Measurements from ENCODE around the gene ATP11A.
"Not testable (repeated sequence)": the region's sequence is repeated elsewhere in the genome, so short reads cannot be mapped to it uniquely, and the experiment has no call there.

ATP11A gene

DNA sequence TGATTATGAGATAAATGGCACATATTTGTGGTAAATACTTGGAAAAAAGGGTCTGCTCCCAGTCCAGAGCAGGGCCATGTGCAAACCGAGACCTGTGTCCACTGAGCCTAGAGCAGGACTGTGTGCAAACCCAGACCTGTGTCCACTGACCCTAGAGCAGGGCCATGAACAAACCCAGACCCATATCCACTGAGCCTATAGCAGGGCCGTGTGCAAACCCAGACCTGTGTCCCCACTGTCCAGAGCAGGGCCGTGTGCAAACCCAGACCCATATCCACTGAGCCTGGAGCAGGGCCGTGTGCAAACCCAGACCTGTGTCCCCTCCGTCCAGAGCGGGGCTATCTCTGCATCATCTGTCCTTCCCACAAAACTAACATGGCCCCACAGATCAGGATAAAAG is 136.0 kb downstream of the ATP11A start:
- no peak for DNase-seq

DNA sequence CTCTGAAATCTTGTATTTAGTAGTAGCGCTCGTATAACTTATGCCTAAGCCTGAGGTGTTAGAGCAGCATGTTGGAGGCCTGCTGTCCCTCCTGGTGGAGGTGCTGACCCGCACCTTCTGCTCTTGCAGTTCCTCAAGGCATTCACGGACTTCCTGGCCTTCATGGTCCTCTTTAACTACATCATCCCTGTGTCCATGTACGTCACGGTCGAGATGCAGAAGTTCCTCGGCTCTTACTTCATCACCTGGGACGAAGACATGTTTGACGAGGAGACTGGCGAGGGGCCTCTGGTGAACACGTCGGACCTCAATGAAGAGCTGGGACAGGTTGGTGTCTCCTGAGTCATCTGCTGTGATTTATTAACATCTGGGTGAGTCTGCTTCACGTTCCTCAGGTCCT is 136.7 kb downstream of the ATP11A start:
- no peak for DNase-seq

DNA sequence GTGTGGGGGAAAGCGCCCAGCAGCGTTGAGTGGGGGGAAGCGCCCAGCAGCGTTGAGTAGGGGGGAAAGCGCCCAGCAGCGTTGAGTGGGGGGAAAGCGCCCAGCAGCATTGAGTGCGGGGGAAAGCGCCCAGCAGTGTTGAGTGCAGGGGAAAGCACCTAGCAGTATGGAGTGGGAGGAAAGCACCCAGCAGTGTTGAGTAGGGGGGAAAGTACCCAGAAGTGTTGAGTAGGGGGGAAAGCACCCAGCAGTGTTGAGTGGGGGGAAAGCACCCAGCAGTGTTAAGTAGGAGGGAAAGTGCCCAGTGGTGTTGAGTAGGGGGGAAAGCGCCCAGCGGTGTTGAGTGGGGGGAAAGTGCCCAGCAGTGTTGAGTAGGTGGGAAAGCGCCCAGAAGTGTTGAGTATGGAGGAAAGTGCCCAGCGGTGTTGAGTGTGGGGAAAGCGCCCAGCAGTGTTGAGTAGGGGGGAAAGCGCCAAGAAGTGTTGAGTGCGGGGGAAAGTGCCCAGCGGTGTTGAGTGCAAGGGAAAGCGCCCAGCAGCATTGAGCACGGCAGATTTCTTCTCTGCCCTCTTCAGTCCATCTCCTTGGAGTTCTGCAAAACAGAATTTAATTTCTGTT is 138.4 kb downstream of the ATP11A start:
- DNase-seq: no peak

DNA sequence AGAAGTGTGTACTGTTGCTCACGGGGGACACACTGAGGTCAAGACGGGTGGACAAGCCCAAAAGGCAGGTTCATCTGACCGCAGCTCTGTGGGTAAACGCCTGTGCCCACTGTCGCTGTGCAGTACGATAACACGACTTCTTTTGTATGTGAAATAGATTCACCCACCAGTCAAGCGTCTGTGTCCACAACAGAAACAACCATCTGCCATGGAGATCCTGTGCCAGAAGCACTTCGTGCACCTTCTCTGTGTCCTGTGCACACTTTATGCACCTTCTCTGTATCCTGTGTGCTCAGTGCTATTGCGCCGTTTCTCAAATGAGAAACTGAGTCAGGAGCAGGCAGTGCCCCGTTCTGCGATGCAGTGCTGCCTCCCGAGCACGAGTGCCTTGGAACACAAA is 138.9 kb downstream of the ATP11A start:
- DNase-seq: no peak

DNA sequence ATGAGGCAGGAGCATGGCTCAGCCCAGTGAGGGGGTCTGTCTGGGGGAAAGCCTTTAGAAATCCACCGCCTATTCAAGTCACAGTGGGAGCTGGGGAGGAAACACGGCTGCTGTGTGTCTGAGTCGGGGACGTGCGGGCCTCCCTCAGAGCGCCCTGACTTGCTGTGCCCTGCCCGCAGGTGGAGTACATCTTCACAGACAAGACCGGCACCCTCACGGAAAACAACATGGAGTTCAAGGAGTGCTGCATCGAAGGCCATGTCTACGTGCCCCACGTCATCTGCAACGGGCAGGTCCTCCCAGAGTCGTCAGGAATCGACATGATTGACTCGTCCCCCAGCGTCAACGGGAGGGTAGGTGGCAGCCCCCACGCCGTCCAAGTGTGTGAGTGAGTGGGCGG is 141.4 kb downstream of the ATP11A start:
- DNase-seq: no peak

DNA sequence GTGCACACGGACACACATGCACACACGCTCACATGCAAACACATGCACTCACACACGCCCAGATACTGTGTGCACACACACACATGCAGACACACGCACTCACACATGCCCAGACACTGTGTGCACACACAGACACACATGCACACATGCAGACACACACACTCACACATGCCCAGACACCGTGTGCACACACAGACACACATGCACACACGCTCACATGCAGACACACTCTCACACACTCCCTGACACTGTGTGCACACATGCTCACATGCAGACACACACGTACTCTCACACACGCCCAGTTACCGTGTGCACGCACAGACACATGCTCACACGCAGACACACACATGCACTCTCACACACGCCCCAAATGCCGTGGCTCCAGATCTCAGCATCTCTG is 142.0 kb downstream of the ATP11A start:
- DNase-seq: no peak

DNA sequence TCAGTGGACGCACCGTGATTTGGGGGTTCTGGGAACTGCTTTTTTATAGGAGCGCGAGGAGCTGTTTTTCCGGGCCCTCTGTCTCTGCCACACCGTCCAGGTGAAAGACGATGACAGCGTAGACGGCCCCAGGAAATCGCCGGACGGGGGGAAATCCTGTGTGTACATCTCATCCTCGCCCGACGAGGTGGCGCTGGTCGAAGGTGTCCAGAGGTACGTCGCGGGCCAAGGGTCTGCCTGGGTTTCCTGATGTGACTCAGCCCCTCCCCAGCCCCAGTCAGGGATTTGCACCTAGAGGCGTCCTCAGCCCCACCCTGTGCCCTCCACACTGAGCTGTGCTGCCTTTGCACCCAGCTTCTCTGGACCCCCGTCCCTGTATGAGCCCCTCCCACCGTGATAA is 143.0 kb downstream of the ATP11A start:
- DNase-seq: no peak

DNA sequence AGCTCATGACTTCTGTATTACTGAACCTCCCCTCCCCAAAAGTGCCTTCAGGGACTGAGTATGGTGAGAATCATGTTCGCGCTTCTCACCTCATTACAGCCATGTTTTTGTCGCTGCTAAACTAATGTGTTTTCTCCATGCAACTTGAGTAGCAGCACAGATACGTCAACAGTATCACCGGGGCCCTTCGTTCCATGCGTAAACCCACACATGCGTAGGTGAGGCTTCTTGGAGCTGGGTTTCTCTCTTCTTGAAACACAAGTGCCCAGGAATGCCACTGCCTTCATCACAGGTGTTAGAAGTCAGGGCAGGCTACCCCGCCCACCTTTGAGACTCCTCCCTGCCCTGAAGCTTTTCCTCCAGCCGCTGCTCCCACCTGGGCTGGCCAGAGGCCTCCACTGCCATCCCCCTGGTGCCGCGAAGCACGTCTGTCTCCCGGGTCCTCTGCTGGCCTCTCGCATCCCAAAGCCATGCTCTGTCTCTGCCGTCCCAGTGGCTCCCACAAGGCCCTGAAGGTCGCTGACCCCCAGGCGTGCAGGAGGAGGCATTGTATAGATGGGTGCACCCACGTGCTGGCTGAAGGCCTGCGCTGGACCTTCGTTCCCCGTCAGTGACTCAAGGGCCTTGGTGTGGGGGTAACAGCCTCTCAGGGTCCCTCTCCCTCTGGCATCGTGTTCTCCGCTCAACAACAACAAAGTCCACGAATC is 143.9 kb downstream of the ATP11A start:
- DNase-seq: no peak

DNA sequence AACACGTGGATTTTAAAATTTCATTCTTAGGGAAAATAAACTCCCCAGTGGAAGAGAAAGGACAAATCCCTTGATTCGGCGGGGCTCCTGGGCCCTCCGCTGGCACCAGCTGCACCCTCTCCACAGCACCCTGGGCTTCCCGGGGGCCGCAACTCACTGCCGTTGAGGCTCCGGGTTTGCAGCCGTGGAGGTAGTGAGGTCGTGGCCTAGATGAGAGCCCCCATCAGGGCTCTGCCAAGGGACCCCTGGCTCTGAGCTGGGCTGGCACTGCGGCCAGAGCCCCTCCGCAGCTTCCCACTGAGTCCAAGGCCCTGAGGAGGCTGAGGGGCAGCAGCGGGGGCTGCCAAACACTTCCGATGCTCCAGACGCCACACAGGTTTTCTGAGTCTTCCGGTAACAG is 145.5 kb downstream of the ATP11A start:
- DNase-seq: no peak

DNA sequence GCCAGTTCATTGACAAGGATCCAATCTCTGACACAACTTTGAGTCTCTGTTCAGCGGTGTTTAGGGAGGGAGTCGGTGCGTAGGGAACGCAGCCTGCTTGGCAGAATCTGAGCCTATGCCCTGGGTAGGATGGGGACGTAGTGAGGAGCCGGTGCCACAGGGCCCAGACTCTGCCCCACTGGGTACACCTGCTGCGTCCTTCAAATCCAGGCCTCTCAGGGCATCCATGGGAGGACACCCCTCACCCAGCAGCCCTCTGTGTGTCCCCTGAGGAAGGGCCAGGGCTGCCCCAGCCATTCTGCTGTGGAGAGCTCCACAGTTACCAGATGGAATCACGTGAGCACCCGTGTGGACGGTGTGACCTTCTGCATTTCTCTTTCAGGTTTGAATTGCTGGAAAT is 146.0 kb downstream of the ATP11A start:
- DNase-seq: no peak

DNA sequence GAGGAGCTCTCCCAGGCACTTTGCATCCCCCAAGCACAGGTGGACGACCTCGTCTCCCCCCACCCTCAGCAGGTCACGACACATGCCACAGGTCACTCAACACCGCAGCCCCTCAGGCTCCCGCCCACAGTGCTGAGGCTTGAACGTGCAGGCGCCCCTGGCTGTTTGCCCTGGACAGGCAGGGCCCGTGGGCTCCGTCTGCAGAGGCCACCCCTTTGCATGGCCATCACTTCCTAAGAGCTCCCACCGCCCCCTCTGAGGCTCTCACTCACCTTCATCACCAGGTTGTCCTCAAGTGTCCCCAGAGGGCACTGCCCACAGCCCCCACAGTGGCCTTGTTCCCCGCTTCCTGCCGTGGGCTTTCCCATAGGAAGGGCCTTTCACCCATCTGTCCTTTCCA is 147.1 kb downstream of the ATP11A start:
- no peak for DNase-seq

DNA sequence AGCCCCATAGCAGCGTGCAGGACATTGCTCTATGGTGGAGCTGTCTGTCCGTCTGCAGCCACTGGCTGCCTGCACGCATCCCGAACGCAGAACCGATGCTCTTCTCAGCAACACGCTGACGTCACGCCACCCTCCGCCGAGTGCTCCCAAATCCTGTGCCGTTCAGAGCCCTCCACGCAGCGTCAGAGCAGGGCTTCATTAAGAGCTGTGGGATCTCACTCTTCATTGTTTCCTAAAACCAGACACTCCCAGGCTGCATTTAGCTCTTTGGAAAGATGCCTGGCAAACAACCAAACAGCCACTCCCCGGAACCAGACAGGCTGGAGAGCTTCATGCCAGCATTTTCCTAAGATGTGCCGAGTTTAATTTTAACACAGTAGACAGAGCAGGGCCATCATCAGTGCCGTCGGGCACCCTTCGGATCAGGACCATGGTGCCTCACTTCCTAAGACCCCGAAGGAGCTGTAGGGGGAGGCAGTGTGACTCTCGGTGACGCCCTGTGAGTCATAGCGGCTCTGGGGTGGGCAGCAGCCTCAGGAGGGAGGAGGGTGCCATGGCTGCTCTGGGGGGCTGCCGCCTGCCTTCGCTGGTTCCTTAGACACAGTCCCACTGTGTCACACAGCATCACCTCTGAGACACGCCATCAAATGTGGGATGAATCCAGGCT is 147.7 kb downstream of the ATP11A start:
- no peak for DNase-seq

DNA sequence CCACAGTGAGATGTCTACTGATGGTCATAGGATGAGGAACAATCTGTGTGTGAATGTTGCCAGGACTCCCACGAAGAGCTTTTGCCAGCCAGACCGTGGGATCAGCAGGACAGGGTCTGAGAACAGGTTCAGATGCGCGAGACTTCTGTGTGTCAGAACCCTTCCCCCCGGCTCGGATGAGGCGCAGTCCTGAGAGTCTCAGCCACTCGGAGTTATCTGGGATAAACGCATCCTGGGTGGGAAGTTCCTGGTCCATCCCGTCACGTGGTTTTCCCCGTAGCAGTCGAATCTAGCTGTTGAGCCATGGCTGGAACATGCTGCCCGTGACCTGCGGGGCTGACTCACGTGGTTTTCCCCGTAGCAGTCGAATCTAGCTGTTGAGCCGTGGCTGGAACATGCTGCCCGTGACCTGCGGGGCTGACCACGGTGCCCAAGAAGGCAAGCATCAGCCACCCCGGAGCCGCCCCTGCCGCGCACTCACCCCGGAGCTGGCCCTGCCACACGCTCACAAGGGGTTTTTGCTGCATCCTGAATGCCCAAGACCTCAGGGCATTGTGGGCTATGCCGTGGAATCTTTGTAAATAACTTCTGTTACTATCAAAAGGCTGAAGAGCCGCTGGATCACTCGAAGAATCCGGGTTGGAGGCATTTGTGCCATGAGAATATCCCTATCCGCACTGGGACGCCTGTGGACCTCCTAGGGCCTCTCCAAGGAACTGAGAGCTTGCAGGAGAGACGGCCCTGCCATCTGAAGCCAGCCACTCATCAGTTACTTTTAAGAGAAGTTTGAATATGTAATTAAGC is 148.4 kb downstream of the ATP11A start:
- DNase-seq: no peak

DNA sequence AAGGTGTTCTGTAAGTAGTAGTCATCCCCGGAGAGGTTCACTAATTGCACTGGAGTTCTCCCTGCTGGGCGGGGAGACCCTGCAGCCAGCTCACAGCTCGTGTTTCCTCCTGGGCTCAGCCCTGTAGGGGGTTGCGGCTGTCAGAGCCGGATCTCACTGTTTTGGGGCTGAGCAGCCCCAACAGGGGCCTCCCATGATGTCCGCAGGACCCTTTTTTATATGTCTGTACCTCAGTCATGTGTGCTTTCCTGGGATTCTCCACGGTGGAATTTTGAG is 148.9 kb downstream of the ATP11A start:
- no peak for DNase-seq

DNA sequence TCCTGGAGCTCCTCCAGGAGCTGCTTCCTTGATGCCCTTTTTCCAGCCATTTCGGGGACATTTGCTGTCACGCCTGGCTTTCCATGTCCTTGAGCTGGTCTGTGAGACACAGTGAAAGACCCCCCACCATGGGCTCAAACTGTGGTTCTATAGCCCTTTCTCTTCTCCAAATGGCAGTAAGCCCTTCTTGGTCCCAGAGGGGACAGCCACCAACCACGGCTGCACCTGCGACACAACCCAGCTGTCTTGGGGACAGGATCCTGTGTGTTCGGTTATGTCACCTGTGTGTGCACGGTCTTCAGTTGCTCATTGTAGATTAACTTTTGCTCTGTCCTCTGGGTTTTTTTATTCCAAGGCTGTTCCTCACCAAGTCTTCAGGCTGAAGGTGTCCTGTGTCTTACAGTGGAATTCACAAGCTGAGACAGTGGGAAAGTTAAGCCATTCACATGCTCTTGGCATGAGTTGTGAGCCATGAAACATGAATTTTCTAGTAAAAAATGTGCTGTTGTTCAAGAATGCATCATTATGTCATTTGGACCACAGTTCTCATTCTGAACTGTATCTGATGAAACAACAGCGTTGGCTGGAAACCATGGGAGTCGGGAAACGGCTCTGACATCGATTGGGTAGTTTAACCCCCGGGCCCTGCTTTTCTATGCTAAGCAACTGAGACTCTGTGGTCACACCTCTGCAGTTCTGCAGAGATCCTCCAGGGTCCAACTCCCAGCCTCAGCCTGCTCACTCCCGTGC is 149.7 kb downstream of the ATP11A start:
- DNase-seq: no peak

DNA sequence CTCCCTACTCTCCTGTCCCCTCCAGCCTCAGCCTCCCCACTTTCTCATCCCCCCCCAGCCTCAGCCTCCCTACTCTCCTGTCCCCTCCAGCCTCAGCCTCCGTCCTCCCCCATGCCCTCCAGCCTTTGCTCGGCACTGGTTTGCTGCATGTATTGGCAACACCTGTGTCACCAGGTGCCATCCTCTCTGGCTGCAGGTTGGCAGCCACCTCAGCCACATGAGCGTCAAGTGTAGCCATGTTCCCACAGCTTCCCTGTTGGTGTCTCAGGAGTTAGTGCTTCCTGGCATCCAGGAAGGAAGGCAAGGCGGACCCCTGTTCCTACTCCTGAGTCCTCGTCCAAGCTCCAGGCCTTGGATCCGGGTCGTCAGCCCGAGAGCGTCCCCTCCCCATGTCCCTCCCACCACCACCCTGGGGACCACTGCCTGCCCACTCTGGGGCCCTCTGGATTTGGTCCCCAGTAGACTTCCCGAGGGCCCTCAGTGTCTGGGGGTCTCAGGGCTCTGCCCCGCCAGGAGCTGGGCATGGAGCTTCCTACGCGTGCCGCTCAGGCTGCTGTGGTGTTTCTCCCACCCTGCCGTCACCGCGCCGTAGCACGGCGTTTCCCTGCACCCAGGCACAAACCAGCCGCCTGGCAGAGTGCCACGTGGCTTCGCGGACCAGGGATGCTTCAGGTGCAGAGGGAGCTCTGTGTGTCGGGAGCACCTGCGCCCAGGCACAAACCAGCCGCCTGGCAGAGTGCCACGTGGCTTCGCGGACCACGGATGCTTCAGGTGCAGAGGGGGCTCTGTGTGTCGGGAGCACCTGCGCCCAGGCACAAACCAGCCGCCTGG is 150.8 kb downstream of the ATP11A start:
- no peak for DNase-seq

DNA sequence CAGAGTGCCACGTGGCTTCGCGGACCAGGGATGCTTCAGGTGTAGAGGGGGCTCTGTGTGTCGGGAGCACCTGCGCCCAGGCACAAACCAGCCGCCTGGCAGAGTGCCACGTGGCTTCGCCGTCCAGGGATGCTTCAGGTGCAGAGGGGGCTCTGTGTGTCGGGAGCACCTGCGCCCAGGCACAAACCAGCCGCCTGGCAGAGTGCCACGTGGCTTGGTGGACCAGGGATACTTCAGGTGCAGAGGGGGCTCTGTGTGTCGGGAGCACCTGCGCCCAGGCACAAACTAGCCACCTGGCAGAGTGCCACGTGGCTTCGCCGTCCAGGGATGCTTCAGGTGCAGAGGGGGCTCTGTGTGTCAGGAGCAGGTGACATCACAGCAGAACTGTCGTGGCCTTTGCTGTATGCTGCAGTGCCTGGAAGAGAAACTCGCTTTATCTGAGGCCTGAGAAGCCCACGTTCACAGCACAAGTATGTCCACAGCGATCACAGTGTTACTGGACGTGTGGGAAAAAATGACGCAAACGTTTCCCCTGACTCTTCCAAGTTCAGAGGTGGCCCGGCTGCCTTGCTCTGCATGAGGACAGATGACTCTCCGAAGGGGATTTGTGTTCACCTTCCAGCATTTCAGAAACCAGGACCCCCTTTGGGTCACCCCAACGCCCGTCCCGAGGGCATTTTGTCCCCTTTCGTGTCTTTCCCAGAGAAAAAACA is 151.6 kb downstream of the ATP11A start:
- not testable (repeated sequence) for DNase-seq

DNA sequence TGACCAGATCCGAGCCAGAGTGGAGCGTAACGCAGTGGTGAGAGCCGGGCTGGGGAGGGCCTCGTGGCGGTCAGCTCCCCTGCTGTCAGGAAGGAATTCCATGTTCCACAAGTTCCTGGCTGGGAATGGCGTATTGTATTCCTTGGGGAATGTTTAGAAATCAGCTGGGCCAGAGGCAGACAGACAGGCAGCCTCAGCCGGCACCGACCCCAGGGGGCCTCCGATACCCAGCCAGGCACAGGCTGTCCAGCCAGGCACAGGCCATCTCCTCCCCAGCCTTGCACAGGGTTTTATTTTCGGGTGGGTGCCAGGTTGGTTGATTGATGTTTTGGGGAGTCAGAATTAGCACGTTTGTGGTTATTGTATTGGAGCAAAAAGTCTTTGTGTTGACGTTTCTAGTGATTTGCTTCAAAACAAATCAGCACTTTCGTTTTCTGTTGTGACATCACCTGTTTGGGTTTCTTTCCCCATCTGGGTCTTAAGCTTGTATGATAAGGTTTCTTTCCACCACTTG is 152.6 kb downstream of the ATP11A start:
- DNase-seq: no peak

DNA sequence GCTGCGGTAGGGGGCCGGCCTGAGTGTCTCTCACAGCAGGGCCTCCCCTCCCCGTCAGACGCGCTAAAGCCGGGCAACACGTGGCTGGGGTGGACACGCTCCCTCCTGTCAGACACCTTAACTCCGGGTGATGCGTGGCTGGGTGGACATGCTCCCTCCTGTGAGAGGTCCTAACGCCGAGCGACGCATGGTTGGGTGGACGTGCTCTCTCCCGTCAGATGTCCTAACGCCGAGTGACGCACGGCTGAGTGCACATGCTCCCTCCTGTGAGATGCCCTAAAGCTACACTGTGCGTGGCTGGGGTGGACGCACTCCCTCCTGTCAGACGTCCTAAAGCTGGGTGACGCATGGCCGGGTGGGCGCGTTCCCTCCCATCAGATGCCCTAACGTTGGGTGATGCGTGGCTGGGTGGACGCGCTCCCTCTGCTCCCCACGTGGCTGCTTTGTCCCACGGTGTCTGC is 153.1 kb downstream of the ATP11A start:
- DNase-seq: no peak

DNA sequence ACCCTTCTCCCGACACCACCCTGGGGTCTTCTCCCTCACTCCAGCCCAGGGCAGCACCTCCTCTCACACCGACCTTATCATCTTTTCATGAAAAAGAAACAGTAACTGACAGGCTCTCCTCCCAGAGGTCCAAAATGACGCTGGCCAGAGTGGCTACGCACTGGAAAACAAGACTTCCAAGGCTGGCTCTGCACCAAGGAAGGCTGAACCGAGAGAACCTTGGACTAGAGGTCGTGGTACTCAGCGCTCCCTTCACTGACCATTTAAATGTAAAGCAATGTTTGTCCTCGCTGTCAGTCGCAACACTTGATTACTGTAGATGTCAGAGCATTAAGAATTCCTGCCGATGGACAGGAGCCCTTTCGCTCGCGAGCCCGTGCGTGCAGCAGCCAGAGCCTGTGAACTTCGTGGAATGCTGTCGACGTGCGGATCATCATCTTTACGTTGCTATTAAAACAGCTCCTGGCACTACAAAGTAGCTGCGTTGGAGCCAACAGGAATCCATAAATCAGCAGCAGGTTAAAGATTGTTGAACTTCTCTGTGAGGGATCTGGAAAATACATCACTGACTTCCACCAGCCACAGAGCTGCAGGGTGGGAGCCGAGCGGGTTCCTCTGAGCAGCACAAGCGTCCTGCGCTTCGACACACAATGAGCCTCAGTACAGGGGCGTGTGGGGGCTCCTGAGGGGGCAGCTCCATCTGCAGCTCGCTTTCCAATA is 153.7 kb downstream of the ATP11A start:
- DNase-seq: no peak

DNA sequence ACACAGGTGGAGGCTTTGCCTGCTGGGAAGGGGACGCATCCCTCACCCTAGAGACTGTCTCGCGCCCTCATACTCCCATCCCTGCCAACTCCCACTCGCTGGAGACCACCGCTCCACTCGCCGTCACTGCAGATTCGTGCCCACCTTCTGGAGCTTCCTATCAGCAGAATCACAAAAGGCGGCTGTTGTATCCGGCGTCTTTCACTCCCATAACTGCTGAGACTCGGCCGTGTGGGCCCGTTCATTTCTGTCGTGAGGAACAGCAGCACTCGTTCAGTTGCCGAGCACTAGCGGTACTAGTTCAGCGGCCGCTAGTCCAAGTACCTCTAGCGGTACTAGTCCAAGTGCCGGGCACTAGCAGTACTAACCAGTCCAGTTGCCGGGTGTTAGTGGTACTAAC is 154.6 kb downstream of the ATP11A start:
- DNase-seq: no peak
